ENCODE measurements around the gene ROR1.

The ROR1 gene

GRCh38 chr1:63974966-63975365 lies 201.1 kb downstream of the ROR1 start:
- TF ChIP-seq, protein P1, sequence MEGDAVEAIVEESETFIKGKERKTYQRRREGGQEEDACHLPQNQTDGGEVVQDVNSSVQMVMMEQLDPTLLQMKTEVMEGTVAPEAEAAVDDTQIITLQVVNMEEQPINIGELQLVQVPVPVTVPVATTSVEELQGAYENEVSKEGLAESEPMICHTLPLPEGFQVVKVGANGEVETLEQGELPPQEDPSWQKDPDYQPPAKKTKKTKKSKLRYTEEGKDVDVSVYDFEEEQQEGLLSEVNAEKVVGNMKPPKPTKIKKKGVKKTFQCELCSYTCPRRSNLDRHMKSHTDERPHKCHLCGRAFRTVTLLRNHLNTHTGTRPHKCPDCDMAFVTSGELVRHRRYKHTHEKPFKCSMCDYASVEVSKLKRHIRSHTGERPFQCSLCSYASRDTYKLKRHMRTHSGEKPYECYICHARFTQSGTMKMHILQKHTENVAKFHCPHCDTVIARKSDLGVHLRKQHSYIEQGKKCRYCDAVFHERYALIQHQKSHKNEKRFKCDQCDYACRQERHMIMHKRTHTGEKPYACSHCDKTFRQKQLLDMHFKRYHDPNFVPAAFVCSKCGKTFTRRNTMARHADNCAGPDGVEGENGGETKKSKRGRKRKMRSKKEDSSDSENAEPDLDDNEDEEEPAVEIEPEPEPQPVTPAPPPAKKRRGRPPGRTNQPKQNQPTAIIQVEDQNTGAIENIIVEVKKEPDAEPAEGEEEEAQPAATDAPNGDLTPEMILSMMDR (conservative IDR thresholded peaks at IDR 0.05; ENCODE audit: low read depth, low read length): no peak
- no peak overlapping the region for H3K4me3 ChIP-seq (ENCODE audit: low read length)
- DNase-seq (ENCODE audit: low read depth): no peak

GRCh38 chr1:63975481-63975880 lies 201.7 kb downstream of the ROR1 start:
- DNase-seq (ENCODE audit: low read depth): no peak
- TF ChIP-seq, protein P1 (conservative IDR thresholded peaks at IDR 0.05; ENCODE audit: low read depth, low read length): no peak
- H3K4me3 ChIP-seq (ENCODE audit: low read length): no peak overlapping the region

DNA sequence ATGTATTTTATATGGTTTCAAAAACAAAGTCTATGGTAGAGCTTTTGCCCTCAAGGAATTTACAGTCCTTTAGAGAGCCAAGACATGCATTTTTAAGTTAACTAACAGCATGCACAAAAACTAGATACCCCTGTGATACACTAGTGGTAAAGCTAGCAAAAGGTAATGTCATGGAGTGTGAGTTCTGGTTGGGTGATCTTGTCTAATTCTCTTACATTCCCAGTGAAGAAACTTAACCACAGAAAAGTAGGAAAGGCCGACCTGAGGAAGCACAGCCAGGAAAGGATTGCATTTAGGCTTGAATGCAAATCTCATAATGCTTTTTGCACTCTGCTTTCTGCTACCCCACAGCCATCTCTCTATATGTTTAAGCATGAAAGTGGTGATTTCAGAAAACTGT lies 202.2 kb downstream of the ROR1 start:
- no peak overlapping the region for H3K4me3 ChIP-seq (ENCODE audit: low read length)
- no peak for DNase-seq (ENCODE audit: low read depth)
- TF ChIP-seq, protein P1 (conservative IDR thresholded peaks at IDR 0.05; ENCODE audit: low read depth, low read length): no peak

GRCh38 chr1:63977466-63977865 lies 203.6 kb downstream of the ROR1 start:
- no peak overlapping the region for H3K4me3 ChIP-seq (ENCODE audit: low read length)
- no peak for DNase-seq (ENCODE audit: low read depth)
- TF ChIP-seq, protein P1 (conservative IDR thresholded peaks at IDR 0.05; ENCODE audit: low read depth, low read length): no peak

DNA sequence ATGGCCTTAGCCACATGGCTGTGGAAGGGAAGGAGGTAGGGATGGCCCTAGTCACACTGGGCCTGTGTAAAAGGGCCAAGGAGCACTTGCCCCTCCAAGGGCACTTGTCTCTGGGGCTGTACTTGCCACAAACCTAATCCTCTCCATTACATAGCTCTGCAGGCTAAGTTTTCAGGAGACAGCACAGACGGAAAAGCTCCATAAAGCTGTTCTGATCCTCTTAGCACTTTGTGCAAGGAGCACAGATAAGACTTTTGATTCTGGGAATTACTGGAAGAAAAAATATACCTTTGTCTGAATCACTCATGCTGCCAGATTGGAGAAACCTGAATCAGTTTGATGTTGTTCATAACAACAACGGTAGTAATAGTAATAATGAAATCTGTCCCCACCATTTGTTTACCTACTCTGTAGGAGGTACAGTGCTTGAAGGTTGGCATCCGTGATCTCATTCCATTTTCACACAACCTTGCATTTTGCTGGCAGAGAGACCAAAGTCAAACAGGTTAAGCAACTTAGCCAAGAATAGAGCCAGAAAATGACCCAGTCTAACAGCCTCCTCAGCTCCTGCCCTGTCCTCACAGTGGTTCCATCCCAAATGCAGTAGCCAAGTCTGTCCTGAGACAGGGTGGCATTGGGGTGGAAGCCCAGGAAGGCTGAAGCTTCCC lies 207.1 kb downstream of the ROR1 start:
- peak; percentile 77 for DNase-seq (ENCODE audit: low read depth)
- TF ChIP-seq, protein P1 (conservative IDR thresholded peaks at IDR 0.05; ENCODE audit: low read depth, low read length): no peak

GRCh38 chr1:63981408-63981773 lies 207.6 kb downstream of the ROR1 start:
- DNase-seq (ENCODE audit: low read depth): no peak
- TF ChIP-seq, protein P1 (conservative IDR thresholded peaks at IDR 0.05; ENCODE audit: low read depth, low read length): no peak

More for the DNA sequence above, 207.1 kb downstream of the ROR1 start:
- no peak overlapping the region for H3K4me3 ChIP-seq (ENCODE audit: low read length)

GRCh38 chr1:63982201-63982600 lies 208.4 kb downstream of the ROR1 start:
- H3K4me3 ChIP-seq (ENCODE audit: low read length): no peak overlapping the region
- TF ChIP-seq, protein P1 (conservative IDR thresholded peaks at IDR 0.05; ENCODE audit: low read depth, low read length): no peak
- no peak for DNase-seq (ENCODE audit: low read depth)

More at GRCh38 chr1:63981408-63981773, 207.6 kb downstream of the ROR1 start:
- no peak overlapping the region for H3K4me3 ChIP-seq (ENCODE audit: low read length)
